GM23248 (cell line): ENCODE results near the gene ASXL1. TPM values are rescaled to one million over a fixed set of nuclear protein-coding genes. Genes with fewer than 3 reads are reported as not detected.
"Not testable (repeated sequence)": the region's sequence is repeated elsewhere in the genome, so short reads cannot be mapped to it uniquely, and the experiment has no call there.

Source experiments
- DNase-seq: peaks from one replicate; pipeline ENCODE4 v3.0.0-alpha.2; 2015
- H2AFZ ChIP-seq: fragments of 200-600 bp; sonication (generic); 2 replicates; pipeline ENCODE4 v1.6.1; 2016; ENCODE audit warnings: antibody characterized with exemption
- H3F3A ChIP-seq: fragments of 200-600 bp; sonication (generic); 2 replicates; pipeline ENCODE4 v1.6.1; 2016; ENCODE audit warnings: mild to moderate bottlenecking, antibody characterized with exemption, mixed run types; ENCODE audit not compliant: insufficient read depth
- H3K27ac ChIP-seq: fragments of 200-600 bp; sonication (generic); 2 replicates; pipeline ENCODE4 v1.5.1; 2016; ENCODE audit warnings: mild to moderate bottlenecking
- H3K27me3 ChIP-seq: fragments of 200-600 bp; sonication (generic); replicated peaks from 2 replicates; pipeline ENCODE4 v1.6.1; 2016; ENCODE audit warnings: mild to moderate bottlenecking; ENCODE audit not compliant: insufficient read depth
- H3K36me3 ChIP-seq: fragments of 200-600 bp; sonication (generic); 2 replicates; pipeline ENCODE4 v1.6.1; 2016; ENCODE audit warnings: low read depth, mild to moderate bottlenecking
- H3K4me1 ChIP-seq: fragments of 200-600 bp; sonication (generic); 2 replicates; pipeline ENCODE4 v1.6.1; 2016; ENCODE audit warnings: mild to moderate bottlenecking; ENCODE audit not compliant: insufficient read depth
- H3K4me2 ChIP-seq: fragments of 200-600 bp; sonication (generic); one replicate; pipeline ENCODE4 v1.6.1; 2016; ENCODE audit warnings: mild to moderate bottlenecking; ENCODE audit not compliant: unreplicated experiment
- H3K4me3 ChIP-seq: fragments of 200-600 bp; sonication (generic); 2 replicates; pipeline ENCODE4 v1.5.1; 2016; ENCODE audit warnings: mild to moderate bottlenecking
- H3K79me2 ChIP-seq: fragments of 200-600 bp; sonication (generic); 2 replicates; pipeline ENCODE4 v1.6.1; 2016; ENCODE audit warnings: mild to moderate bottlenecking; ENCODE audit not compliant: insufficient read depth
- H3K9ac ChIP-seq: fragments of 200-600 bp; sonication (generic); 2 replicates; pipeline ENCODE4 v1.6.1; 2016; ENCODE audit warnings: mild to moderate bottlenecking
- H3K9me2 ChIP-seq: fragments of 200-600 bp; sonication (generic); 2 replicates; pipeline ENCODE4 v1.6.1; 2016; ENCODE audit warnings: mixed run types, mild to moderate bottlenecking, moderate library complexity; ENCODE audit not compliant: insufficient read depth
- H3K9me3 ChIP-seq: fragments of 200-600 bp; sonication (generic); one replicate; pipeline ENCODE4 v1.6.1; 2017; ENCODE audit warnings: low read depth
- H4K20me1 ChIP-seq: fragments of 200-600 bp; sonication (generic); 2 replicates; pipeline ENCODE4 v1.6.0; 2016; ENCODE audit not compliant: insufficient read depth
- EZH2 ChIP-seq: fragments of 200-600 bp; sonication (generic); IDR thresholded peaks from 2 replicates; pipeline ENCODE4 v1.6.1; 2018; ENCODE audit warnings: antibody characterized with exemption, mild to moderate bottlenecking; ENCODE audit not compliant: insufficient read depth, poor library complexity, severe bottlenecking
- EZH2phosphoT487 ChIP-seq: fragments of 200-600 bp; sonication (generic); IDR thresholded peaks from 2 replicates; pipeline ENCODE4 v1.6.1; 2018; ENCODE audit warnings: antibody characterized with exemption, moderate library complexity, mild to moderate bottlenecking, low read depth; ENCODE audit not compliant: insufficient read depth
- WGBS, 2 experiments: methylation state at CpG; one replicate each; pipeline ENCODE4 v1.1.6; 2015 to 2017; ENCODE audit warnings: low lambda C conversion rate in 2 of 2, low coverage in 1 of 2; ENCODE audit errors: missing lambda C conversion rate in 2 of 2; 5-methylcytosine and 5-hydroxymethylcytosine counted together
- in situ Hi-C: fragments of 300-500 bp; cut with MboI; formaldehyde crosslinking; loops from 2 replicates; pipeline ENCODE4 v1.15.0; 2020
- polyA plus RNA-seq: library from polyadenylated mRNA; unstranded; fragments of >200 nt; fragmentation: Nextera tagmentation; extraction: Ambion mirVana; gene quantifications from 2 replicates; pipeline ENCODE4 v1.2.1, GENCODE V29; 2016
- total RNA-seq: library from RNA; depleted of rRNA; stranded (reverse); fragments of >200 nt; shearing (Covaris generic); gene quantifications from 2 replicates; pipeline ENCODE4 v1.2.3, GENCODE V29; 2014

The ASXL1 gene
- total and polyA plus RNA-seq, 2 experiments from 2014 or later: 13.8 to 39.9 TPM

GRCh38 chr20:32336918-32337347 lies 21.2 kb upstream of the ASXL1 start:
- Histone ChIP-seq H4K20me1 (no peaks in the 10 kb centered on the region), H3K4me1 (peaks cover 13% of the 10 kb centered on the region), H3K4me2 (no peak overlapping the region), H3K4me3 (no peak overlapping the region), H3K27ac (no peak overlapping the region), H3K9ac (no peak overlapping the region), H2AFZ (no peak overlapping the region), H3F3A (peaks cover 14% of the 10 kb centered on the region), H3K79me2 (no peaks in the 10 kb centered on the region), H3K9me2 (no peaks in the 10 kb centered on the region), H3K9me3 (no peaks in the 10 kb centered on the region), H3K27me3 (no peaks in the 10 kb centered on the region), H3K36me3 (0 out of 2 replicates have a peak, but pooled peaks cover 2% of the 10 kb centered on the region)
- TF ChIP-seq EZH2phosphoT487: no peak
- no peak for TF ChIP-seq EZH2
- WGBS, 2 experiments: 26 to 30% methylated on average over 5 of the region's 5 CpGs
- in situ Hi-C loops: no loop called here
- peak; percentile 65 for DNase-seq

- Histone ChIP-seq H3K4me2 (no peak overlapping the region), H3K4me3 (no peak overlapping the region), H2AFZ (no peak overlapping the region), H3K36me3 (no peaks in the 10 kb centered on the region), H3K27me3 (no peaks in the 10 kb centered on the region), H4K20me1 (no peaks in the 10 kb centered on the region), H3K79me2 (no peaks in the 10 kb centered on the region), H3K27ac (no peak overlapping the region), H3K9me3 (no peaks in the 10 kb centered on the region), H3K9ac (no peak overlapping the region), H3K9me2 (no peaks in the 10 kb centered on the region), H3K4me1 (peaks cover 13% of the 10 kb centered on the region), H3F3A (peaks cover 11% of the 10 kb centered on the region)
- 93 to 94% methylated on average over 11 of the region's 11 CpGs for WGBS, 2 experiments
- TF ChIP-seq EZH2 (no peak), EZH2phosphoT487 (no peak)
- in situ Hi-C loops: no loop called here
- DNase-seq: no peak
These were observed 20.0 kb upstream of the ASXL1 start for GRCh38 chr20:32337937-32338661.

DNA sequence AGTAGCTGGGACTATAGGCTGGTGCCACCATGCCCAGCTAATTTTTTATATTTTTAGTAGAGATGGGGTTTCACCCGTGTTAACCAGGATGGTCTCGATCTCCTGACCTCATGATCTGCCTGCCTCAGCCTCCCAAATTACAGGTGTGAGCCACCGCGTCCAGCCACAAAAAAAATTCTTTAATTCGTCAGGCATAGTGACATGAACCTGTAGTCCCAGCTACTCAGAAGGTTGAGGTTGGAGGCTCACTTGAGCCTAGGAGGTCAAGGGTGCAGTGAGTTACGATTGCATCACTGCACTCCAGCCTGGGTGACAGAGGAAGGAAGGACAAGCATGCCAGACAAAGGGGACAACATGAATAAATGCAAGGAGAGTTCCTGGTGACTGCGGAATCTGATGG lies 19.5 kb upstream of the ASXL1 start:
- H4K20me1 ChIP-seq: no peaks in the 10 kb centered on the region
- no peak overlapping the region for H3K4me2 ChIP-seq
- no peaks in the 10 kb centered on the region for H3K79me2 ChIP-seq
- no peak for DNase-seq
- H3K36me3 ChIP-seq: no peaks in the 10 kb centered on the region
- no peak overlapping the region for H2AFZ ChIP-seq
- in situ Hi-C loops: no loop called here
- WGBS, 2 experiments: 95 to 98% methylated on average over 7 of the region's 7 CpGs
- no peaks in the 10 kb centered on the region for H3K9me2 ChIP-seq
- no peak overlapping the region for H3K4me3 ChIP-seq
- TF ChIP-seq EZH2phosphoT487 (no peak), EZH2 (no peak)
- peaks cover 18% of the 10 kb centered on the region for H3K4me1 ChIP-seq
- no peak overlapping the region for H3K27ac ChIP-seq
- H3K9ac ChIP-seq: no peak overlapping the region
- no peaks in the 10 kb centered on the region for H3K27me3 ChIP-seq
- H3K9me3 ChIP-seq: no peaks in the 10 kb centered on the region
- H3F3A ChIP-seq: peaks cover 11% of the 10 kb centered on the region

GRCh38 chr20:32339116-32339515 lies 19.0 kb upstream of the ASXL1 start:
- no peak overlapping the region for H3K9ac ChIP-seq
- H4K20me1 ChIP-seq: no peaks in the 10 kb centered on the region
- H3K4me1 ChIP-seq: peaks cover 20% of the 10 kb centered on the region
- H3F3A ChIP-seq: peaks cover 11% of the 10 kb centered on the region
- no peak for TF ChIP-seq EZH2phosphoT487
- no peak for TF ChIP-seq EZH2
- H2AFZ ChIP-seq: no peak overlapping the region
- H3K27me3 ChIP-seq: no peaks in the 10 kb centered on the region
- WGBS, 2 experiments: 77 to 91% methylated on average over 2 of the region's 2 CpGs
- no peak overlapping the region for H3K27ac ChIP-seq
- no peak for DNase-seq
- no peaks in the 10 kb centered on the region for H3K9me2 ChIP-seq
- in situ Hi-C loops: no loop called here
- no peak overlapping the region for H3K4me3 ChIP-seq
- no peak overlapping the region for H3K4me2 ChIP-seq
- H3K9me3 ChIP-seq: no peaks in the 10 kb centered on the region
- H3K79me2 ChIP-seq: no peaks in the 10 kb centered on the region
- H3K36me3 ChIP-seq: no peaks in the 10 kb centered on the region

- 79 to 91% methylated on average over 2 of the region's 2 CpGs for WGBS, 2 experiments
- H3K9me2 ChIP-seq, H3K79me2 ChIP-seq, H4K20me1 ChIP-seq, H3K4me3 ChIP-seq, H3K9ac ChIP-seq, H3K9me3 ChIP-seq, in situ Hi-C loops, H3K36me3 ChIP-seq, H3K27me3 ChIP-seq, H2AFZ ChIP-seq, H3K27ac ChIP-seq, H3K4me2 ChIP-seq: not testable (repeated sequence)
- peak; percentile 44 for DNase-seq
- Histone ChIP-seq H3K4me1 (peaks cover 20% of the 10 kb centered on the region), H3F3A (peaks cover 11% of the 10 kb centered on the region)
These were observed 17.1 kb upstream of the ASXL1 start for GRCh38 chr20:32341053-32341452.
